WTC11 (cell line): ENCODE results near the gene COPA. TPM values are rescaled to one million over a fixed set of nuclear protein-coding genes. Genes with fewer than 3 reads are reported as not detected.
A peak's percentile ranks its signal among the peaks of the same experiment; 100 is the strongest.

ENCODE experiments used
- ATAC-seq: fragments of 200-7000 bp; cut with Tn5 transposase; 2 replicates; pipeline ENCODE4 v1.10.0; 2021; ENCODE audit warnings: mild to moderate bottlenecking, moderate library complexity
- CTCF ChIA-PET: fragments of 300-600 bp; sonication (Branson Sonifier 250); formaldehyde crosslinking; loops from one replicate; lab custom pipeline; 2021; ENCODE audit warnings: antibody characterized with exemption; lab: Charles Lee
- POLR2A ChIA-PET: fragments of 350-600 bp; sonication (Branson Sonifier 250); formaldehyde crosslinking; loops from one replicate; lab custom pipeline; 2021; ENCODE audit warnings: antibody characterized with exemption; lab: Charles Lee
- DNase-seq: peaks from one replicate; pipeline ENCODE4 v3.0.0; 2021; ENCODE audit warnings: low spot score
- H3K27ac Mint-ChIP-seq: 2 replicates; pipeline ENCODE4 v1.8.0; 2021; ENCODE audit warnings: mixed read lengths
- H3K27me3 Mint-ChIP-seq: 2 replicates; pipeline ENCODE4 v1.8.0; 2021; ENCODE audit warnings: low read depth, mild to moderate bottlenecking, moderate library complexity, mixed read lengths
- H3K36me3 Mint-ChIP-seq: 2 replicates; pipeline ENCODE4 v1.8.0; 2021; ENCODE audit warnings: mixed read lengths
- H3K4me1 Mint-ChIP-seq: 2 replicates; pipeline ENCODE4 v1.8.0; 2022; ENCODE audit warnings: mixed read lengths
- H3K4me3 Mint-ChIP-seq: 2 replicates; pipeline ENCODE4 v1.8.0; 2021; ENCODE audit warnings: mild to moderate bottlenecking, moderate library complexity, mixed read lengths
- H3K9me3 Mint-ChIP-seq: 2 replicates; pipeline ENCODE4 v1.8.0; 2021; ENCODE audit warnings: mixed read lengths
- AFF4 ChIP-seq: sonication (generic); formaldehyde crosslinking; IDR thresholded peaks from 2 replicates; pipeline ENCODE4 v1.8.1; 2023; ENCODE audit warnings: mild to moderate bottlenecking, missing genetic modification reagents, borderline replicate concordance
- ATF3 ChIP-seq: sonication (generic); formaldehyde crosslinking; conservative IDR thresholded peaks from 2 replicates; pipeline ENCODE4 v1.8.1; 2022; ENCODE audit warnings: mild to moderate bottlenecking, missing genetic modification reagents
- CREB1 ChIP-seq: sonication (generic); formaldehyde crosslinking; IDR thresholded peaks from 2 replicates; pipeline ENCODE4 v1.8.0; 2023; ENCODE audit warnings: mild to moderate bottlenecking, missing genetic modification reagents
- EMX1 ChIP-seq: fragments of 250-450 bp; sonication (Bioruptor Pico); IDR thresholded peaks from 2 replicates; pipeline ENCODE4 v1.8.0; 2021; ENCODE audit warnings: mild to moderate bottlenecking
- GTF2I ChIP-seq: fragments of 250-450 bp; sonication (Bioruptor Pico); conservative IDR thresholded peaks from 2 replicates; pipeline ENCODE4 v1.4.0; 2021; ENCODE audit warnings: mild to moderate bottlenecking
- KAT7 ChIP-seq: sonication (generic); formaldehyde crosslinking; IDR thresholded peaks from 2 replicates; pipeline ENCODE4 v1.8.1; 2023; ENCODE audit warnings: missing genetic modification reagents, mild to moderate bottlenecking, borderline replicate concordance
- MXD4 ChIP-seq: fragments of 250-450 bp; sonication (Bioruptor Pico); IDR thresholded peaks from 2 replicates; pipeline ENCODE4 v1.8.0; 2021; ENCODE audit warnings: mild to moderate bottlenecking, moderate library complexity, borderline replicate concordance
- OVOL2 ChIP-seq: fragments of 250-450 bp; sonication (Bioruptor Pico); IDR thresholded peaks from 2 replicates; pipeline ENCODE4 v1.9.0; 2021; ENCODE audit warnings: mild to moderate bottlenecking, borderline replicate concordance
- RELA ChIP-seq: sonication (generic); formaldehyde crosslinking; IDR thresholded peaks from 2 replicates; pipeline ENCODE4 v1.8.1; 2022; ENCODE audit warnings: missing genetic modification reagents, mild to moderate bottlenecking, borderline replicate concordance
- SMAD3 ChIP-seq: sonication (generic); formaldehyde crosslinking; IDR thresholded peaks from 2 replicates; pipeline ENCODE4 v1.8.0; 2022; ENCODE audit warnings: missing genetic modification reagents, mild to moderate bottlenecking, borderline replicate concordance
- SOX15 ChIP-seq: fragments of 250-450 bp; sonication (Bioruptor Pico); IDR thresholded peaks from 2 replicates; pipeline ENCODE4 v1.9.0; 2021; ENCODE audit warnings: mild to moderate bottlenecking
- SP1 ChIP-seq: sonication (generic); formaldehyde crosslinking; conservative IDR thresholded peaks from 2 replicates; pipeline ENCODE4 v1.8.1; 2022; ENCODE audit warnings: missing genetic modification reagents
- STAT6 ChIP-seq: sonication (generic); formaldehyde crosslinking; conservative IDR thresholded peaks from 2 replicates; pipeline ENCODE4 v1.8.1; 2023; ENCODE audit warnings: mild to moderate bottlenecking, low read depth, missing genetic modification reagents, moderate library complexity
- TCF7 ChIP-seq: sonication (generic); formaldehyde crosslinking; IDR thresholded peaks from 2 replicates; pipeline ENCODE4 v1.8.0; 2022; ENCODE audit warnings: mild to moderate bottlenecking, low read depth, missing genetic modification reagents, moderate library complexity
- TP53 ChIP-seq: sonication (generic); formaldehyde crosslinking; IDR thresholded peaks from 2 replicates; pipeline ENCODE4 v1.8.1; 2023; ENCODE audit warnings: mild to moderate bottlenecking, missing genetic modification reagents
- ZMAT4 ChIP-seq: fragments of 250-450 bp; sonication (Bioruptor Pico); IDR thresholded peaks from 2 replicates; pipeline ENCODE4 v1.9.0; 2021; ENCODE audit warnings: mild to moderate bottlenecking
- ZNF317 ChIP-seq: sonication (generic); formaldehyde crosslinking; IDR thresholded peaks from 2 replicates; pipeline ENCODE4 v1.8.1; 2023; ENCODE audit warnings: low read depth, mild to moderate bottlenecking, moderate library complexity, missing genetic modification reagents, borderline replicate concordance
- ZNF425 ChIP-seq: fragments of 250-450 bp; sonication (Bioruptor Pico); conservative IDR thresholded peaks from 2 replicates; pipeline ENCODE4 v1.9.0; 2021; ENCODE audit warnings: mild to moderate bottlenecking
- ZNF532 ChIP-seq: fragments of 250-450 bp; sonication (Bioruptor Pico); IDR thresholded peaks from 2 replicates; pipeline ENCODE4 v1.9.0; 2021; ENCODE audit warnings: mild to moderate bottlenecking, borderline replicate concordance
- total RNA-seq: library from RNA; stranded (reverse); gene quantifications from 3 replicates; pipeline ENCODE4 v1.2.3, GENCODE V29; 2021

COPA gene
- total RNA-seq, 1 experiment from 2014 or later, result 126 TPM

- no peak for TF ChIP-seq KAT7
- TF ChIP-seq ZNF425 (CRISPR knock-in tag), result no peak
- no peak for TF ChIP-seq EMX1 (CRISPR knock-in tag)
- no peak for TF ChIP-seq AFF4 (CRISPR knock-in tag)
These were observed 3.9 kb upstream of the COPA start (continued) for GRCh38 chr1:160346958-160347357.

GRCh38 chr1:160346463-160346862 is 3.4 kb upstream of the COPA start:
- no peak for DNase-seq
- POLR2A ChIA-PET, result interaction anchor here (0.7 kb wide), 1 partner anchor 10 kb away, joined by 3 read pairs; no protein-coding TSS in a partner anchor
- Mint-ChIP-seq H3K9me3 (no peaks in the 10 kb centered on the region), H3K4me1 (peaks cover 17% of the 10 kb centered on the region), H3K27me3 (no peaks in the 10 kb centered on the region), H3K36me3 (peaks cover 37% of the 10 kb centered on the region)
- no peak for ATAC-seq
- CTCF ChIA-PET, result interaction anchor here (1.6 kb wide), 1 partner anchor 8 kb away, joined by 4 read pairs; no protein-coding TSS in a partner anchor
- no peak for TF ChIP-seq CREB1 (CRISPR knock-in tag)
- no peak for TF ChIP-seq GTF2I (CRISPR knock-in tag)
- no peak for TF ChIP-seq SOX15 (CRISPR knock-in tag)
- TF ChIP-seq SP1 (CRISPR knock-in tag), result no peak
- TF ChIP-seq, all 79 proteins: peak for 0
- no peak overlapping the region for H3K4me3 Mint-ChIP-seq
- no peak overlapping the region for H3K27ac Mint-ChIP-seq

GRCh38 chr1:160344936-160345335 is 1.9 kb upstream of the COPA start:
- POLR2A ChIA-PET, result interaction anchor here (0.6 to 1.1 kb wide), 2 partner anchors 30 to 164 kb away, joined by 3 read pairs; no protein-coding TSS in a partner anchor
- H3K9me3 Mint-ChIP-seq, result no peaks in the 10 kb centered on the region
- CTCF ChIA-PET, result interaction anchor here (1.0 to 2.7 kb wide), 4 partner anchors 9 to 53 kb away, joined by 4 to 8 read pairs (median 7); no protein-coding TSS in a partner anchor

More at GRCh38 chr1:160344936-160345335, 1.9 kb upstream of the COPA start:
- ATAC-seq, result no peak
- peaks cover 26% of the 10 kb centered on the region for H3K4me1 Mint-ChIP-seq
- no peak for DNase-seq
- H3K27me3 Mint-ChIP-seq, result no peaks in the 10 kb centered on the region
- H3K27ac Mint-ChIP-seq, result peak overlapping the region; percentile 41; the same call in 1 of the 2 replicates
- peaks cover 27% of the 10 kb centered on the region for H3K36me3 Mint-ChIP-seq
- TF ChIP-seq ATF3 (CRISPR knock-in tag) (no peak), OVOL2 (CRISPR knock-in tag) (no peak), SMAD3 (CRISPR knock-in tag) (no peak), ZNF317 (CRISPR knock-in tag) (no peak), ZMAT4 (CRISPR knock-in tag) (no peak), RELA (CRISPR knock-in tag) (no peak), TCF7 (CRISPR knock-in tag) (no peak), STAT6 (CRISPR knock-in tag) (no peak), GTF2I (CRISPR knock-in tag) (no peak), ZNF532 (CRISPR knock-in tag) (no peak), MXD4 (CRISPR knock-in tag) (no peak), TP53 (CRISPR knock-in tag) (no peak)
- H3K4me3 Mint-ChIP-seq, result peak overlapping the region; percentile 100
